NCI-H2081 treated with DMSO at 0.1 percent for 48 hours (cell line): ENCODE results near the gene CNTNAP2.
"Not testable (repeated sequence)": the region's sequence is repeated elsewhere in the genome, so short reads cannot be mapped to it uniquely, and the experiment has no call there.

Experiments used
- DNase-seq: peaks from one replicate; lab custom pipeline; 2025; lab: John Stamatoyannopoulos, UW

The CNTNAP2 gene

GRCh38 chr7:147567043-147567442, 1450.4 kb downstream of the CNTNAP2 start:
- no peak for DNase-seq

DNA sequence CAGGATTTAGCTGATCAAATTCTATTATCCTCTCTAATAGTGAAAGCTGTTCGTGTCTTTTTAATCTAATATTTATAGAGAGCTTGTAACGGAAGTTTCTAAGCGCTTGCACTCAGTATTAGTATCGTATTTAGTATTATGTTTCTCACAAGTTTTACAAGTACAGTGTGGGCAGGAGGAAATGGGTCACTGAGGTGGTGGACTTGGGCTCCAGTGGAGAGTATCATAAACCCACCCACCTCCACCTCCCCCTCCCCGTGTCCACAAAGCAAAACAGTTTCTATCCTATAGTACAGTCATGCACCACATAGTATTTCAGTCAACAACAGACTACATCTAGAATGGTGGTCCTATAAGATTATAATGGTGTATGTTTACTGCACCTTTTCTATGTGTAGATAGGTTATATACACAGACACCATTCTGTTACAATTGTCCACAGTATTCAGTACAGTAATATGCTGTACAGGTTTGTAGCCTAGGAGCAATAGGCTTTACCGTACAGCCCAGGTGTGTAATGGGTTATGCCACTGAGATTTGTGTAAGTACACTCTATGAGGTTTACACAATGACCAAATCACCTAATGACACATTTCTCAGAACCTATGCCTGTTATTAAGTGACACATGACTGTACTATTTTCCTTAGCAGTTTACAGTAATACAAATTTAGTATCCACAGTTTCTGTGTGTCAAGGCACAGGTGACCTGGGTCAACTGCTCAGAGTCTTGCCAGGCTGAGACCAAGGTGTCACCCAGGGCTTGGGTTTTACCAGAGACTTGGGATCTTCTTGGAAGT, 1452.7 kb downstream of the CNTNAP2 start:
- DNase-seq, result no peak

GRCh38 chr7:147570390-147570789, 1453.8 kb downstream of the CNTNAP2 start:
- no peak for DNase-seq

DNA sequence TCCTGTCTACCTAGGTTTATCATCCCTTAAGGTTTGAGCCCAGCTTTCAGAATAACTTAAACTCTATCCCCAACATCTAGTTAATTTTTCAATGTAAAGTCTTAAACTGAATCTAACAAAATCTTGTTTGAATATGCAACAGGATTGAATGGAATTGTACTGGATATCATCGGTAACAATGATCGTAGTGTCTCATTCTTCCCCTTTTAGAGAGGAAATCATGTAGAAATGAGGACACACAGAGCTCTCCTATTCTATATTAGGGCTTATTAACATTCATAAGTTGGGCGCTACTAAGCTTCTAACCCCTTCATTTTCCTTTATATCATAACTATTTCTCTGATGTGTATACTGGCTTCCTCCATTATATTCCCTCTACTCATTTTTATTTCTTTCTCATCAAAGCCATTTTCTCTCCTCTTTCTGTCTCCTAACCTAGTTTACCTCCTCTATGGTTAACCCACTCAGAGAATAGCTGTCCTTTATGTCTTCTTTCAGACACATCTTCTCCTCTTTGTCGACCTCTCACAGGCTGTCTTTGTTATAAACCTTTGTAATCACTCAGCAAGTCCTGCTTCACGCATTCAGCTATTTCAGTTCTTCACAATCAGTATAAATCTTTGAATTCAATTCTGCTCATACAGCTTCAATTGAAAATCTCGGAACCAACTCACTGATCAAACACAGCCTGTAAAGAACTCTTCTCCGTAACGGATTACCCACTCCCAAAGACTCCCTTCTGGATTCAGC, 1455.0 kb downstream of the CNTNAP2 start:
- no peak for DNase-seq

DNA sequence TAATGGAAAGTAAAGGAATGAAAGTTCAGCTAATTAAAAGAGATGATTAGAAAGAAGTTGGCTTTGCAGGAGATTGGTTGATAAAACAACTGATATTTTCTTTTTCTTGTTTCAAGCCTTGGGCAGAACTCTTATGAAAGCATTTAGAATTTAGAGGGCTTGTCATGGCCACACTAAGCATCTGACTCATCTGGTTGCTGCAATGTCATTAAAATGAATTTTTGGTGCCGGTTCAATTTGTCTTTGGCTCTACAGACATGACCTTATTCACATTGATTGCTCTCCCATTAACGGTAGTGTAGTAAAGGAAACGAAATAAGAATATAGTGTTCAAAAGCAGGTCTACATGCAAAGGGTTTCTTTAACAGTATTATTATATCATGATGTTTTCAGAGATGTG, 1461.6 kb downstream of the CNTNAP2 start:
- DNase-seq, result no peak

DNA sequence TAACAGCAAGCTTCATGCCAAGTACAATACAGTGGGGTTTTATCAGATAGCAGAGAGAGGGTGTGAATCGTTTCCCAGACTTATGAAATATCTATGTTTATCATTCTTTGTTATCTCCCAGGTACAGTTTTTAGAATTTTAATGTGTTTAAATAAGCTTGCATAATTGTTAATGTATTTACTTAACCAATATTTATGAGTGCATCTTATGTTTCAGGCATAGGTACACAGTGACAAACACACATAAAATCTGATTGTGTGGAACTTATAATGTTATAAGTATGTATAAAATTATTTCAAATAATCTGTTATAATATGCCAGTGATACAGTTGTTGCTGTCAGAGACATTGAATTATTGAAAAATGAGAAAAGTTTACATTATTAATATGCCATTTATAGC, 1462.5 kb downstream of the CNTNAP2 start:
- no peak for DNase-seq

GRCh38 chr7:147584771-147585193, 1468.2 kb downstream of the CNTNAP2 start:
- DNase-seq, result no peak

DNA sequence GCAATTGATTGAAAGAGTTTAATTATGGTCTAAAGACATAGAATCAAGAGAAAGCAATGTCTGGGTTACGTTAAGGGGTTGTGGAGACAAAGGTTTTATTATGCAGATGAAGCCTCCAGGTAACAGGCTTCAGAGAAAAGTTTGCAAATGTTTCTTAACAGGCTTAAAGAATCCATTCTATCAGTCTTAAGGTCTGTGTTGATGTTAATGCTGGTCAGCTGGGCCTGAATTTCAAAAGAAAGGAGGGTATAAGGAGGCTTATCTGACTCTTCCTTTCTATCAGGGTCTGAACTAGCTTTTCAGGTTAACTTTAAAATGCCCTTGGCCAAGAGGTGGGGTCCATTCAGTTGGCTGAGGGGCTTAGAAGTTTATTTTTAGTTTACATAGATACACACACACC, 1469.5 kb downstream of the CNTNAP2 start:
- DNase-seq, result no peak

GRCh38 chr7:147586526-147586925, 1469.9 kb downstream of the CNTNAP2 start:
- DNase-seq, result no peak

DNA sequence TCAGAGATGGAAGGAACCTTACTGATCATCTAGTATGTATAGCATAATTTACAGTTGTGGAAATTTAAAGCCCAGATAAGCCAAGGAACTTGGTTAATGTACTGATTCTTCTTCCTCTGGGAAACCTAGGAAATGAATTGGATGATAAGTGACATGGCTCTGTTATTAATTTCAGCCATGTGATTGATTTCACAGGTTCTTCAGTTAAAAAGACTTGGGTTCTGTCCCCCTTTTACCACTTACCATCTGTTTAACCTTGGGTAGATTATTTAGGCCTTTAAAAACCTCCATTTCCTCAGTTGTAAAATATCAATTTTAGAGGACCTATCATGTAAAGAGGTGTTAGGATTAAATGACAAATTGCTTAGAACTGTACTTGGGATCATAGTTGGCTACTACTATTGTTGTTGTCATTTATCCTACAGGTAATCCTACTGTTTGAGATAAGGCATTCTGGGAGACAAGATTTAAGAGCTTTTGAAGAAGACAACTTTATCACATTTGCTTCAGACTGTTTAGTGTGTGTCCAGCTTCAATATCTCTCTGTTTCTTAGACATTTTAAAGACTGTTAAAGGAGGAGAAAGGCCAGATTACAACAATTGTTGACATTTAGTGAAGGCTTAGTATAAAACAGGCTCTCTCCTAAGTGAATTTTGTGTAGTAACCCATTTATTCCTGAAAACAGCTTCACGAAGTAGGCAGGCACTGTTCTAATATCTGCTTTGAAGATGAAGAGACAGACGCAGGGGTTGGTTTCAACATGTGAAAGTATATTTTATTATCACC, 1476.9 kb downstream of the CNTNAP2 start:
- no peak for DNase-seq

- DNase-seq, result no peak
Observed at GRCh38 chr7:147595042-147595441, 1478.4 kb downstream of the CNTNAP2 start.

- not testable (repeated sequence) for DNase-seq
Observed at GRCh38 chr7:147598687-147599086, 1482.1 kb downstream of the CNTNAP2 start.

DNA sequence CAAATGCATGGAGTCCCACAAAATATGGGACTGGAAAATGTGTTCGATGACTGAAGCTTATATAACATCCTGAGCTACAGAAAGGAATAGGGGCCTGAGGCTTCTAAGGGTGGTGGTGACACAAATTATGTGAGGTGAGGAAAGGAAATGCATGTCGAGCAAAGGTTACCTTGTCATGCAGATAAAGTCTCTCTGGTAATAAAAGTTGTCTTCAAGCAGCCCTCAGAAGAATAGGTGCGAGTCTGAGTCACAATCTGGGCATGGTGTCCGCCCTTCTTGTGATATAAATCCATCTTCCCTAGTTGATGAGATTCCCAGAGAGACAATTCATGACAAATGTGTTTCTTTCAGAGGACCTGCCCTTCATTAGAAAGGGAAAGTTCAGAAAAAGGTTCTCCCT, 1488.7 kb downstream of the CNTNAP2 start:
- no peak for DNase-seq

GRCh38 chr7:147607157-147607800, 1490.7 kb downstream of the CNTNAP2 start:
- DNase-seq, result no peak

DNA sequence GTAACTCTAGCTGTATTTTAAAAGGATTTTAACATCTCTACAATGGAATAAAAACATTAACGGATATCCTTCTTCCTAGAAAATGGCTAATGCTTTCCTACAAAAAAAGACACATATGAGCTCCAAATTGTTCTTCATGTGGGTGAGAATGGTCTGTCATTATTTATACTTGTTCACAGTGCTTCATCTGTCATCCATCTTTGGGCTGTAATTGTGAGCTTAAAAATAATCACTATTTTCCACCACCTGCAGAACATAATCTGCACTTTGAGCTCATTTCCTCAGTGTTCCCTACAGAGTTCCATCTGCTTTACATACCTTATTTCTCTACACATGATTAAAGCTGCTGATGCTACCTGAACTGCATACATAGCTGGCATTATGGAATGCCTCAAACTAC, 1494.8 kb downstream of the CNTNAP2 start:
- peak; percentile 79 for DNase-seq

DNA sequence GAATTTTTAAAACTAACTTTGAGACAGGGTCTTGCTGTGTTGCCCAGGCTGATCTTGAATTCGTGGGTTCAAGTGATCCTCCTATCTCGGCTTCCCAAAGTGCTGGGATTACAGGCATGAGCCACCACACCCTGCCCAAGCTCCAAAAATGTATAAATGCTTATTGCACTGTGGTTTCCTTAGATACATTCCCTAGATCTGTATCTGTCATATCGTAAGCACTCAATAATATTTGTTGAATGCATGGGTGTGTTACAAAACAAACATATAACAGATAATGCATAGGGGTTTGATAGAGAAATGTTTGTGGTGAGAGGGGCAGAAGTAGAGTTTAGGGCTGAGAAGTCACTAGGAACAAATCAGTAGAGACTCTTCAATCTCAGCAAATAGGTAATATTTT, 1518.7 kb downstream of the CNTNAP2 start:
- no peak for DNase-seq

DNA sequence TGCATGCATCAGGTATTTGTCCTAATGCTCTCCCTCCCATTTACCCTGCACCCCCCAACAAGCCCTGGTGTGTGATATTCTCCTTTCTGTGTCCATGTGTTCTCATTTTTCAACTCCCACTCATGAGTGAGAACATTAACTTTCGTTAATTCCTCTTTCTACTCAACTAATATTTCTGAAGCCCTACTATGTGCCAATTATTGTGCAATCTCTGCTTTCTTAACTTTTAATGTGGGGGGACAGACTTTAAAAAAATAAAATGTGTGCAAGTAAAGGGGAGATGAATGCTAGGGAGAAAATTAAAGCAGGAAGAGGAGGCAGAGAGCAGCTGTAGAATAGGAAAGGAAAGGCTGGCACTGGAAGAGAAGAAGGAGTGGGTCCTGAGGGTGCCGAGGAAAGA, 1520.0 kb downstream of the CNTNAP2 start:
- no peak for DNase-seq

DNA sequence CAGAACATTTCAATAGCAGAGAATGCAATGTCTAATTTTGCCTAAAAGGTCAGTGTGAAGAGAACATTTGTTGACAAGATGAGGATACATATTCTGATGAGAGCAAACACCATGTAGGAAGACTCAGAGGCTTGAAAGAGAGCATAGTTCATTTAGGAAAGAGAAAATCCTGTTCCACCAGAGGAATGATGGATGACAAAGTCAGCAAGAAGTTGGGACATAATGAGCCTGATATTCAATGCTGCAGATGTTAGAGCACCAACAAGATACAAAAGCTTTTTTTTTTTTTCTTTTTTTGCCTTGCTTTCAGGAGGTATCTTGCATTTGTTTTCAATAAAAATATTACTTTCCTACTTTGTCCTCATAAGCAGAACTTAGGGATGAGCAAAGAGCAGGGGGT, 1522.0 kb downstream of the CNTNAP2 start:
- DNase-seq, result no peak

DNA sequence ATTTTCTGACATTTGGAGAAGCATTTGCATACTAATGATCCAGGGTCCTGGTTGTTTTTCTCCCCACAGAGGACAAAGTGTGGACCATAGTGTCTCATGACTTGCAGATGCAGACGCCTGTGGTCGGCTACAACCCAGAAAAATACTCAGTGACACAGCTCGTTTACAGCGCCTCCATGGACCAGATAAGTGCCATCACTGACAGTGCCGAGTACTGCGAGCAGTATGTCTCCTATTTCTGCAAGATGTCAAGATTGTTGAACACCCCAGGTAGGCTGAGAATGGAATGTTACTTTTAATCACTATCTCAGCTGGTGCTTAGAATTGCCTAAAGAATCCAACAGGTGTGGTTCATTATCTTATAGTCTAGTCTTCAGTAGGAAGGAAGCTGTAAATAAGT, 1522.4 kb downstream of the CNTNAP2 start:
- no peak for DNase-seq

GRCh38 chr7:147639751-147640150, 1523.2 kb downstream of the CNTNAP2 start:
- DNase-seq, result no peak

DNA sequence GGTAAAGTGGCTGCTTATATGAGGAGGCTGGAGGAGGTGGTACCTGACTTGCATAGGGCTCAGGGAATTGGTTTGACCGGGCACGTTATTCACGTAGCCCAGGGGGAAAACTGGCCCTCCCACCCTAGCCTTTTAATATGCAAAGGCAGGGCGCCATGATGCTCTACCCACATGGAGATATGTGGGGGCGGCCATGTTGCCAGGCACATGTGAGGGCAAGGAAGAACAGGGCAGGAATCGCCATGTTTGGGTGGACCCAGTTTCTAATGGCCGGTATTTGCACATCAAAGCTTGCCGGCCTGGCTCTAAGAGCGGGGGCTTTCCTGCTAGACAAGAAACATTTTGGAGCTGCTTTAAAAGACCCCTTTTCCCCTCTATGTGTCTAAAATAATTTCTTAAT, 1524.2 kb downstream of the CNTNAP2 start:
- DNase-seq, result no peak

- DNase-seq, result no peak
Observed at GRCh38 chr7:147646568-147646967, 1530.0 kb downstream of the CNTNAP2 start.
